Upper lobe of right lung (tissue), 1 donor: ENCODE measurements around the gene IPPK. TPM values are rescaled to one million over a fixed set of nuclear protein-coding genes. Genes with fewer than 3 reads are reported as not detected.
"Not testable (repeated sequence)": the region's sequence is repeated elsewhere in the genome, so short reads cannot be mapped to it uniquely, and the experiment has no call there.

Source experiments
- ATAC-seq: fragments of 200-7000 bp; cut with Tn5 transposase; one replicate; pipeline ENCODE4 v1.9.1; 2020; ENCODE audit warnings: mild to moderate bottlenecking, moderate library complexity
- DNase-seq: peaks from one replicate; pipeline ENCODE4 v3.0.0-alpha.2; 2020
- H3K27ac ChIP-seq: fragments of 200-600 bp; one replicate; pipeline ENCODE4 v1.8.0; 2022
- H3K27me3 ChIP-seq: fragments of 200-600 bp; one replicate; pipeline ENCODE4 v1.8.0; 2022; ENCODE audit warnings: mild to moderate bottlenecking
- H3K36me3 ChIP-seq: fragments of 200-600 bp; one replicate; pipeline ENCODE4 v1.8.0; 2022
- H3K4me1 ChIP-seq: fragments of 200-600 bp; one replicate; pipeline ENCODE4 v1.8.0; 2022
- H3K4me3 ChIP-seq: fragments of 200-600 bp; one replicate; pipeline ENCODE4 v1.8.0; 2022; ENCODE audit warnings: mild to moderate bottlenecking
- H3K9me3 ChIP-seq: fragments of 200-600 bp; one replicate; pipeline ENCODE4 v1.8.0; 2022
- intact Hi-C: fragments of 100-400 bp; cut with DNase I; formaldehyde crosslinking; loops from one replicate; pipeline ENCODE4 v1.11.0; 2022
- total RNA-seq: library from RNA; stranded (reverse); fragmentation: NEBNext Ultra II Directional; extraction: Animal tissue kit (Norgen Biotek cat#: 25700); gene quantifications from one replicate; pipeline ENCODE4 v1.2.1, GENCODE V29; 2021
- TF ChIP-seq, protein P1 (sequence below): fragments of 200-600 bp; IDR thresholded peaks from one replicate; pipeline ENCODE4 v1.8.0; 2022; ENCODE audit warnings: antibody characterized with exemption
- donor health status: DM: no; HTN: yes; CAD: no; lungs with severe emphysema.

Gene IPPK
- total RNA-seq, 1 donor from 2014 or later, result 9.6 TPM

DNA sequence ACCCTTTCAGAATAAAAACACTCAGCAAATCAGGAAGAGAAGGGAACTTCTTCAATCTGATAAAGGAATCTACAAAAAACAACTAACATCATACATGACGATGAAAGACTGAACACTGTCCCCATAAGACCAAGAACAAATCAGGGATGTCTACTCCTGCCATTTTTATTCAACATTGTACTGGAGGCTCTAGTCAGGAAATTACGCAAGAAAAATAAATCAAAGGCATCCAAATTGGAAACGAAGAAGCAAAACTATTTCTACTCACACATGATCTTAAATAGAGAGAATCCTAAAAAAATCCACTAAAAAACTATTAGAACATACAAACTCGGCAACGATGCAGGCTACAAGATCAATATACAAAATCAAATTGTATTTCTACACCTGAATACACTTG is 42.3 kb downstream of the IPPK start:
- intact Hi-C loops, result no loop called here
- no peak for DNase-seq
- Histone ChIP-seq H3K27ac (no peak overlapping the region), H3K4me3 (no peak overlapping the region), H3K9me3 (no peaks in the 10 kb centered on the region), H3K36me3 (peaks cover 26% of the 10 kb centered on the region), H3K27me3 (no peaks in the 10 kb centered on the region), H3K4me1 (no peaks in the 10 kb centered on the region)
- ATAC-seq, result no peak
- TF ChIP-seq, protein P1, sequence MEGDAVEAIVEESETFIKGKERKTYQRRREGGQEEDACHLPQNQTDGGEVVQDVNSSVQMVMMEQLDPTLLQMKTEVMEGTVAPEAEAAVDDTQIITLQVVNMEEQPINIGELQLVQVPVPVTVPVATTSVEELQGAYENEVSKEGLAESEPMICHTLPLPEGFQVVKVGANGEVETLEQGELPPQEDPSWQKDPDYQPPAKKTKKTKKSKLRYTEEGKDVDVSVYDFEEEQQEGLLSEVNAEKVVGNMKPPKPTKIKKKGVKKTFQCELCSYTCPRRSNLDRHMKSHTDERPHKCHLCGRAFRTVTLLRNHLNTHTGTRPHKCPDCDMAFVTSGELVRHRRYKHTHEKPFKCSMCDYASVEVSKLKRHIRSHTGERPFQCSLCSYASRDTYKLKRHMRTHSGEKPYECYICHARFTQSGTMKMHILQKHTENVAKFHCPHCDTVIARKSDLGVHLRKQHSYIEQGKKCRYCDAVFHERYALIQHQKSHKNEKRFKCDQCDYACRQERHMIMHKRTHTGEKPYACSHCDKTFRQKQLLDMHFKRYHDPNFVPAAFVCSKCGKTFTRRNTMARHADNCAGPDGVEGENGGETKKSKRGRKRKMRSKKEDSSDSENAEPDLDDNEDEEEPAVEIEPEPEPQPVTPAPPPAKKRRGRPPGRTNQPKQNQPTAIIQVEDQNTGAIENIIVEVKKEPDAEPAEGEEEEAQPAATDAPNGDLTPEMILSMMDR, result no peak

GRCh38 chr9:92626484-92626883 is 43.4 kb downstream of the IPPK start:
- DNase-seq, result no peak
- H3K4me1 ChIP-seq, result no peaks in the 10 kb centered on the region
- H3K27ac ChIP-seq, result no peak overlapping the region
- TF ChIP-seq, protein P1, result no peak
- H3K9me3 ChIP-seq, result no peaks in the 10 kb centered on the region
- no peak overlapping the region for H3K4me3 ChIP-seq
- H3K27me3 ChIP-seq, result no peaks in the 10 kb centered on the region
- intact Hi-C loops, result no loop called here
- ATAC-seq, result no peak
- H3K36me3 ChIP-seq, result peaks cover 14% of the 10 kb centered on the region

DNA sequence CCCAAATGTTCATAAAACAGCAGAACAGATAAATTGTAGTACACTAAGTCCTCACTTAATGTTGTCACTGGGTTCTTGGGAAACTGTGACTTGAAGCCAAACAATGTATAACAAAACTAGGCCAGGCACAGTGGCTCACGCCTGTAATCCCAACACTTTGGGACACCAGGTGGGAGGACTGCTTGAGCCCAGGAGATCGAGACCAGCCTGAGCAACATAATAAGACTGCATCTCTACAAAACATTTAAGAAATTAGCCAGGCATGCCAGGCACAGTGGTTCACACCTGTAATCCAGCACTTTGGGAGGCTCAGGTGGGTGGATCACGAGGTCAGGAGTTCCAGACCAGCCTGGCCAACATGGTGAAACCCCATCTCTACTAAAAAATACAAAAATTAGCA is 46.0 kb downstream of the IPPK start:
- H3K9me3 ChIP-seq, H3K4me1 ChIP-seq, intact Hi-C loops, DNase-seq, H3K4me3 ChIP-seq, H3K27me3 ChIP-seq, H3K27ac ChIP-seq, ATAC-seq: not testable (repeated sequence)
- peaks cover 18% of the 10 kb centered on the region for H3K36me3 ChIP-seq

GRCh38 chr9:92620845-92621244 is 49.1 kb downstream of the IPPK start:
- Histone ChIP-seq H3K27me3 (no peaks in the 10 kb centered on the region), H3K27ac (no peak overlapping the region), H3K4me3 (no peak overlapping the region), H3K4me1 (no peaks in the 10 kb centered on the region), H3K36me3 (peaks cover 39% of the 10 kb centered on the region), H3K9me3 (no peaks in the 10 kb centered on the region)
- DNase-seq (no peak), ATAC-seq (no peak)
- intact Hi-C loops, result no loop called here
- TF ChIP-seq, protein P1, result no peak

GRCh38 chr9:92619601-92620300 is 50.2 kb downstream of the IPPK start:
- H3K27me3 ChIP-seq, result no peaks in the 10 kb centered on the region
- no peak overlapping the region for H3K27ac ChIP-seq
- no peaks in the 10 kb centered on the region for H3K4me1 ChIP-seq
- DNase-seq (no peak), ATAC-seq (peak; percentile 12)
- H3K36me3 ChIP-seq, result peaks cover 46% of the 10 kb centered on the region
- intact Hi-C loops, result no loop called here
- TF ChIP-seq, protein P1, result no peak
- H3K9me3 ChIP-seq, result no peaks in the 10 kb centered on the region
- no peak overlapping the region for H3K4me3 ChIP-seq

DNA sequence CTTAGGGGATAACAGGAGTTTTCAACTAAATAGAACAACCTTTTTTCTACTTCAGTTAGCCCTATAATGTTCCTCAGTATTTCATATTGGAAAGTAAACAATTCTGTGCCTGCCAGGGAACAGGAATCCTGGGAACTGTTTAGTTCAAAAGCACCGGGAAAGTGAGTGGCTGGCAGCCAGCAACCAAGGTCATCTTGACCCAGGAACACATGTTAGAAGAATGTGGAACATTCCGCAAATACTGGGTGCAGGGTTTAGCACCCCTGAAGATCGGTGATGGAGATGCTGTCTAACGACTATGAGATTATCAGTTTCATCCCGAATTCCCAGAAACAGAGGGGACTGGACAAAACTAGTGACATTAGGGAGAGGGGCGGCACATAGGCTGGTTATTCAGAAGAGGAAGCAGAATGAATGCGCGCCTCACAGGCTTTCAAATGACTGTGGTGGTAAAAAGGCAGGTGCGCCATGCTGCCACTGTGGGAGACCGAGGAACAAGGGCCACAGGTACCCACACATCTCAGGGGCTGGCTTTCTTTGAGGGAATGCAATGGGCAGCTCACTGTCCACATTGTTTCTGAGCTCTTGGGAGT is 51.2 kb downstream of the IPPK start:
- DNase-seq (no peak), ATAC-seq (no peak)
- Histone ChIP-seq H3K4me3 (no peak overlapping the region), H3K36me3 (peaks cover 41% of the 10 kb centered on the region), H3K27me3 (no peaks in the 10 kb centered on the region), H3K4me1 (no peaks in the 10 kb centered on the region), H3K27ac (peak overlapping the region; percentile 76), H3K9me3 (no peaks in the 10 kb centered on the region)
- intact Hi-C loops, result no loop called here
- TF ChIP-seq, protein P1, result no peak
